Measurements from ENCODE around the gene TAB2.

DNA sequence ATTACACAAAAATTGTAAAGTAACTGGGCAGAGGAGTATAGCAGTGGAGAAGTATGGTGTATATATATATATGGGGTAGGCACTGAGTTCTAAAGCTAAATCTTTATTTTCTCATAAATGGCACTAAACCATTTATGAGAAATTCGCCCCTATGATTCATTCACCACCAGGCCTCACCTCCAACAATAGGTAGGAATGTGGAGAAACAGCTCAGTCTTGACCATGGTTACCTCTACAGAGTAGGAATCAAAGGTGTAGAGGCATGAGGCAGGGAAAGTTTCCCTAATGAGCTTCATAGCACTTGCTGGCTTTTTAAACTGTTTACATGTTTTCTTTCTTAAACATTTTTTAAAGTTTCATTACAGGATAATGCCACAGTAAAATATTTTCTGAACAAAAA, 45.6 kb downstream of the TAB2 start:
- no peak for TF ChIP-seq CTCF (IDR thresholded peaks at IDR 0.05)
- no peak for TF ChIP-seq POLR2A (IDR thresholded peaks at IDR 0.05; ENCODE audit: low read depth)

Data from esophagus muscularis mucosa (tissue), 3 donors.